Ovary (tissue), 3 donors: ENCODE results near the gene OR2A14.

Experiments used
- CTCF ChIP-seq, 3 donors: fragments of 450-650 bp in 2 of 3; fragments of 200-600 bp in 1 of 3; IDR thresholded peaks; one replicate each; pipeline versions ENCODE4 v1.5.1 to v1.8.0; 2016 to 2022; ENCODE audit warnings: antibody characterized with exemption in 3 of 3, mild to moderate bottlenecking in 1 of 3
- POLR2A ChIP-seq: fragments of 450-650 bp; IDR thresholded peaks from one replicate; pipeline ENCODE4 v1.6.1; 2017; ENCODE audit warnings: antibody characterized with exemption, mild to moderate bottlenecking, moderate library complexity
- donor health status: DM: no; HTN: no; CAD: no.

- TF ChIP-seq CTCF (IDR thresholded peaks at IDR 0.05) (no peak), POLR2A (no peak)
Measured at GRCh38 chr7:144164784-144165183, 41.8 kb downstream of the OR2A14 start.
